B cell (primary cell): ENCODE measurements around the gene SPSB1. TPM values are rescaled to one million over a fixed set of nuclear protein-coding genes. Genes with fewer than 3 reads are reported as not detected.

Experiments
- ATAC-seq: fragments of 200-7000 bp; cut with Tn5 transposase; one replicate; pipeline ENCODE4 v1.10.0; 2021; ENCODE audit warnings: low read depth, mild to moderate bottlenecking, moderate number of reproducible peaks, moderate library complexity
- CTCF ChIA-PET: fragments of 350-600 bp; sonication (Branson Sonifier 250); formaldehyde crosslinking; loops from one replicate; lab custom pipeline; 2021; ENCODE audit warnings: antibody characterized with exemption, inconsistent platforms; lab: Charles Lee
- POLR2A ChIA-PET: fragments of 350-600 bp; sonication (Branson Sonifier 250); formaldehyde crosslinking; loops from one replicate; lab custom pipeline; 2021; ENCODE audit warnings: antibody characterized with exemption; lab: Charles Lee
- DNase-seq: peaks from one replicate; pipeline ENCODE4 v3.0.0; 2013
- H2AFZ ChIP-seq: 2 replicates; pipeline ENCODE4 v1.6.1; 2012; ENCODE audit warnings: mild to moderate bottlenecking, low read depth, low read length; ENCODE audit not compliant: insufficient read depth, poor library complexity, severe bottlenecking
- H3K27ac ChIP-seq, 2 donors: 1 replicate in 1 of 2; 2 replicates in 1 of 2; pipeline ENCODE4 v1.5.1; 2012 to 2013; ENCODE audit warnings: low read length in 2 of 2, mild to moderate bottlenecking in 2 of 2, moderate library complexity in 1 of 2
- H3K27me3 ChIP-seq, 4 experiments: fragments of 200-600 bp in 1 of 4; sonication (generic) in 1 of 4; replicated peaks in 1 of 4; 1 replicate in 2 of 4; 2 replicates in 2 of 4; pipeline versions ENCODE4 v1.6.1 to v1.7.0; 2013 to 2016; ENCODE audit warnings: low read length in 3 of 4, mild to moderate bottlenecking in 2 of 4, mixed read lengths in 1 of 4, moderate library complexity in 1 of 4; ENCODE audit not compliant: insufficient read depth in 4 of 4, control insufficient read depth in 3 of 4; ENCODE audit errors: control extremely low read depth in 1 of 4
- H3K36me3 ChIP-seq, 2 experiments: replicated peaks in 1 of 2; 1 replicate in 1 of 2; 2 replicates in 1 of 2; pipeline versions ENCODE4 v1.6.1 to v1.7.1; 2013; ENCODE audit warnings: low read length in 1 of 2; ENCODE audit not compliant: insufficient read depth in 2 of 2, control insufficient read depth in 1 of 2; ENCODE audit errors: control extremely low read depth in 1 of 2, extremely low read depth in 1 of 2
- H3K4me1 ChIP-seq, 2 donors: fragments of 200-600 bp in 1 of 2; sonication (generic) in 1 of 2; 1 replicate in 1 of 2; 2 replicates in 1 of 2; pipeline versions ENCODE4 v1.5.1 to v1.6.1; 2013 to 2017; ENCODE audit warnings: low read length in 2 of 2; ENCODE audit not compliant: control insufficient read depth in 2 of 2, insufficient read depth in 2 of 2
- H3K4me2 ChIP-seq: replicated peaks from 2 replicates; pipeline ENCODE3; 2012; ENCODE audit warnings: mild to moderate bottlenecking, low read depth, low read length; ENCODE audit not compliant: poor library complexity, severe bottlenecking
- H3K4me3 ChIP-seq, 5 experiments: fragments of 200-600 bp in 1 of 5; sonication (generic) in 1 of 5; 1 replicate in 3 of 5; 2 replicates in 2 of 5; pipeline versions ENCODE4 v1.5.1 to v1.7.0; 2011 to 2016; ENCODE audit warnings: low read length in 4 of 5, mild to moderate bottlenecking in 4 of 5, low read depth in 2 of 5, control low read depth in 1 of 5, moderate library complexity in 1 of 5; ENCODE audit not compliant: insufficient read depth in 1 of 5; ENCODE audit errors: control extremely low read depth in 1 of 5, extremely low read depth in 1 of 5
- H3K79me2 ChIP-seq: fragments of 200-600 bp; sonication (generic); one replicate; pipeline ENCODE4 v1.6.0; 2016; ENCODE audit warnings: low read length; ENCODE audit not compliant: control insufficient read depth, insufficient read depth
- H3K9ac ChIP-seq: fragments of 200-600 bp; sonication (generic); 2 replicates; pipeline ENCODE4 v1.6.1; 2017; ENCODE audit warnings: mild to moderate bottlenecking, low read length, moderate library complexity
- H3K9me3 ChIP-seq, 3 donors: one replicate each; pipeline versions ENCODE4 v1.6.1 to v1.7.1; 2013; ENCODE audit warnings: low read length in 2 of 3; ENCODE audit not compliant: control insufficient read depth in 2 of 3, insufficient read depth in 1 of 3; ENCODE audit errors: control extremely low read depth in 1 of 3
- H4K20me1 ChIP-seq: 2 replicates; pipeline ENCODE4 v1.6.0; 2012; ENCODE audit warnings: mild to moderate bottlenecking, low read length; ENCODE audit not compliant: insufficient read depth, control insufficient read depth, poor library complexity, severe bottlenecking
- H3K27ac Mint-ChIP-seq: one replicate; pipeline ENCODE4 v1.8.0; 2021; ENCODE audit warnings: mixed read lengths
- H3K27me3 Mint-ChIP-seq: one replicate; pipeline ENCODE4 v1.8.0; 2021; ENCODE audit warnings: mixed read lengths
- H3K4me1 Mint-ChIP-seq: one replicate; pipeline ENCODE4 v1.8.0; 2021; ENCODE audit warnings: mixed read lengths
- H3K4me3 Mint-ChIP-seq: one replicate; pipeline ENCODE4 v1.8.0; 2021; ENCODE audit warnings: mixed read lengths
- H3K9me3 Mint-ChIP-seq: one replicate; pipeline ENCODE4 v1.8.0; 2022; ENCODE audit warnings: mixed read lengths; ENCODE audit not compliant: insufficient read depth
- CTCF ChIP-seq: fragments of 200-600 bp; IDR thresholded peaks from one replicate; pipeline ENCODE4 v1.8.0; 2022; ENCODE audit warnings: antibody characterized with exemption, mild to moderate bottlenecking
- EZH2 ChIP-seq: IDR thresholded peaks from 2 replicates; pipeline ENCODE4 v1.6.1; 2012; ENCODE audit warnings: borderline replicate concordance, low read depth, mild to moderate bottlenecking, moderate library complexity, low read length; ENCODE audit not compliant: insufficient read depth, poor library complexity, severe bottlenecking
- WGBS: methylation state at CpG from one replicate; pipeline ENCODE4 v1.1.5; 2013; ENCODE audit warnings: missing lambda C conversion rate; ENCODE audit not compliant: insufficient coverage; 5-methylcytosine and 5-hydroxymethylcytosine counted together
- intact Hi-C: fragments of 100-400 bp; cut with micrococcal nuclease; formaldehyde crosslinking; loops from one replicate; pipeline ENCODE4 v1.10.0; 2022
- polyA plus RNA-seq: library from polyadenylated mRNA; depleted of rRNA; stranded (reverse); fragments of >200 nt; gene quantifications from 2 replicates; pipeline ENCODE4 v1.2.3, GENCODE V29; 2012
- total RNA-seq, 2 donors: library from RNA; stranded (reverse); fragments of 120-200 nt in 1 of 2; gene quantifications; 1 replicate in 1 of 2; 2 replicates in 1 of 2; pipeline versions ENCODE4 v1.2.3 to v1.2.4, GENCODE V29; 2013 to 2022

SPSB1 gene
- total and polyA plus RNA-seq, 2 donors (not counting 1 experiment from before 2014, with no cell fraction given) = 1.7 to 9.4 TPM

- POLR2A ChIA-PET = no interaction called here
- no peak for ATAC-seq
- H3K4me2 ChIP-seq = no peak overlapping the region
- no peak for DNase-seq
- no peak overlapping the region for H3K27ac ChIP-seq
- Mint-ChIP-seq H3K4me3 (no peak overlapping the region), H3K9me3 (no peaks in the 10 kb centered on the region), H3K27ac (no peak overlapping the region), H3K27me3 (no peaks in the 10 kb centered on the region), H3K4me1 (peaks cover 38% of the 10 kb centered on the region)
- no peaks in the 10 kb centered on the region for H4K20me1 ChIP-seq
- no peak overlapping the region for H2AFZ ChIP-seq
- no peaks in the 10 kb centered on the region for H3K9me3 ChIP-seq
- peaks cover 0 to 26% of the 10 kb centered on the region in 2 donors for H3K4me1 ChIP-seq
- CTCF ChIA-PET = no interaction called here
- no peak overlapping the region for H3K9ac ChIP-seq
- no peaks in the 10 kb centered on the region for H3K36me3 ChIP-seq
- no peaks in the 10 kb centered on the region for H3K27me3 ChIP-seq
- peaks cover 64% of the 10 kb centered on the region for H3K79me2 ChIP-seq
- intact Hi-C loops = no loop called here
- no peak overlapping the region for H3K4me3 ChIP-seq
- TF ChIP-seq CTCF = no peak
- no peak for TF ChIP-seq EZH2
- WGBS = 54% methylated on average over 7 of the region's 7 CpGs
Observed at GRCh38 chr1:9316080-9316444, 23.4 kb downstream of the SPSB1 start.

- Mint-ChIP-seq H3K9me3 (no peaks in the 10 kb centered on the region), H3K27me3 (no peaks in the 10 kb centered on the region), H3K4me3 (no peak overlapping the region), H3K27ac (no peak overlapping the region), H3K4me1 (peaks cover 39% of the 10 kb centered on the region)
- DNase-seq = no peak
- 97% methylated on average over 24 of the region's 24 CpGs for WGBS
- peaks cover 0 to 26% of the 10 kb centered on the region in 2 donors for H3K4me1 ChIP-seq
- no peak for ATAC-seq
- peaks cover 68% of the 10 kb centered on the region for H3K79me2 ChIP-seq
- no peaks in the 10 kb centered on the region for H3K27me3 ChIP-seq
- no peak overlapping the region for H2AFZ ChIP-seq
- intact Hi-C loops = no loop called here
- ChIA-PET CTCF (no interaction called here), POLR2A (no interaction called here)
- H3K4me2 ChIP-seq = no peak overlapping the region
- TF ChIP-seq EZH2 = no peak
- no peak for TF ChIP-seq CTCF
- no peak overlapping the region for H3K9ac ChIP-seq
- H3K27ac ChIP-seq = no peak overlapping the region
- no peaks in the 10 kb centered on the region for H3K36me3 ChIP-seq
- no peaks in the 10 kb centered on the region for H3K9me3 ChIP-seq
- no peak overlapping the region for H3K4me3 ChIP-seq
- no peaks in the 10 kb centered on the region for H4K20me1 ChIP-seq
Observed at GRCh38 chr1:9316512-9316911, 23.8 kb downstream of the SPSB1 start.
